ENCODE results near the gene ZNF330. TPM values are rescaled to one million over a fixed set of nuclear protein-coding genes. Genes with fewer than 3 reads are reported as not detected.

ZNF330 gene
- total RNA-seq, 4 donors from 2014 or later = 20.5 to 42.6 (median 28.5) TPM

- TF ChIP-seq POLR2A (IDR thresholded peaks at IDR 0.05) (no peak), CTCF (IDR thresholded peaks at IDR 0.05) (no peak), EP300 (IDR thresholded peaks at IDR 0.05) (no peak)
- Histone ChIP-seq H3K4me1 (no peaks in the 10 kb centered on the region), H3K4me3 (no peak overlapping the region), H3K9me3 (no peaks in the 10 kb centered on the region), H3K27me3 (no peaks in the 10 kb centered on the region), H3K27ac (no peak overlapping the region), H3K36me3 (no peaks in the 10 kb centered on the region)
- WGBS, 2 donors = 10 to 31% methylated on average over 2 of the region's 2 CpGs
- DNase-seq (ENCODE audit: low spot score in 2 of 2) = no peak
Observed at GRCh38 chr4:141246243-141246642, 25.5 kb downstream of the ZNF330 start.

GRCh38 chr4:141246683-141247429 lies 26.2 kb downstream of the ZNF330 start:
- Histone ChIP-seq H3K27ac (no peak overlapping the region), H3K9me3 (no peaks in the 10 kb centered on the region), H3K27me3 (no peaks in the 10 kb centered on the region), H3K4me1 (no peaks in the 10 kb centered on the region), H3K4me3 (no peak overlapping the region), H3K36me3 (no peaks in the 10 kb centered on the region)
- TF ChIP-seq POLR2A (IDR thresholded peaks at IDR 0.05) (no peak), EP300 (IDR thresholded peaks at IDR 0.05) (no peak), CTCF (IDR thresholded peaks at IDR 0.05) (no peak)
- no peak for DNase-seq (ENCODE audit: low spot score in 2 of 2)
- WGBS, 2 donors = 58 to 64% methylated on average over 2 of the region's 2 CpGs

- Histone ChIP-seq H3K36me3 (no peaks in the 10 kb centered on the region), H3K4me3 (no peak overlapping the region), H3K9me3 (no peaks in the 10 kb centered on the region), H3K27me3 (no peaks in the 10 kb centered on the region), H3K27ac (no peak overlapping the region), H3K4me1 (no peaks in the 10 kb centered on the region)
- no peak for TF ChIP-seq CTCF (IDR thresholded peaks at IDR 0.05)
- TF ChIP-seq EP300 (IDR thresholded peaks at IDR 0.05) = no peak
- TF ChIP-seq POLR2A (IDR thresholded peaks at IDR 0.05) = no peak
- 66 to 85% methylated on average over 2 of the region's 2 CpGs for WGBS, 2 donors
- DNase-seq (ENCODE audit: low spot score in 2 of 2) = no peak
Observed at GRCh38 chr4:141247430-141247780, 26.7 kb downstream of the ZNF330 start.

GRCh38 chr4:141248029-141248428 lies 27.3 kb downstream of the ZNF330 start:
- Histone ChIP-seq H3K4me3 (no peak overlapping the region), H3K27me3 (no peaks in the 10 kb centered on the region), H3K27ac (no peak overlapping the region), H3K4me1 (no peaks in the 10 kb centered on the region), H3K36me3 (no peaks in the 10 kb centered on the region), H3K9me3 (no peaks in the 10 kb centered on the region)
- DNase-seq (ENCODE audit: low spot score in 2 of 2) = no peak
- WGBS, 2 donors = 68 to 78% methylated on average over 4 of the region's 4 CpGs
- TF ChIP-seq POLR2A (IDR thresholded peaks at IDR 0.05) = no peak
- no peak for TF ChIP-seq EP300 (IDR thresholded peaks at IDR 0.05)
- TF ChIP-seq CTCF (IDR thresholded peaks at IDR 0.05) = no peak

GRCh38 chr4:141248486-141248885 lies 27.8 kb downstream of the ZNF330 start:
- no peak overlapping the region for H3K27ac ChIP-seq
- TF ChIP-seq EP300 (IDR thresholded peaks at IDR 0.05) = no peak
- no peak for TF ChIP-seq POLR2A (IDR thresholded peaks at IDR 0.05)
- TF ChIP-seq CTCF (IDR thresholded peaks at IDR 0.05) = no peak
- H3K36me3 ChIP-seq = no peaks in the 10 kb centered on the region
- H3K4me3 ChIP-seq = no peak overlapping the region
- no peaks in the 10 kb centered on the region for H3K4me1 ChIP-seq
- H3K27me3 ChIP-seq = no peaks in the 10 kb centered on the region
- no peak for DNase-seq (ENCODE audit: low spot score in 2 of 2)
- no peaks in the 10 kb centered on the region for H3K9me3 ChIP-seq
